Stimulated activated naive B cell treated with anti-CD40 and anti-IgM and Interleukin-4, amounts not matched to agents 10 μg/mL and 1 μg/mL and 100 μg/mL, for 72 hours (primary cell): ENCODE data around the gene NSF.
A peak's percentile ranks its signal among the peaks of the same experiment; 100 is the strongest.
"Not testable (repeated sequence)": the region's sequence is repeated elsewhere in the genome, so short reads cannot be mapped to it uniquely, and the experiment has no call there.

Source experiments
- ATAC-seq, 2 donors: fragments of 150-1000 bp; cut with Tn5 transposase; replicated peaks; 2 replicates each; pipeline ENCODE4 v1.10.0; 2021; ENCODE audit warnings: moderate library complexity in 1 of 2
- DNase-seq: peaks from one replicate; pipeline ENCODE4 v3.0.0; 2021
- H3K27ac Mint-ChIP-seq: one replicate; pipeline ENCODE4 v1.8.0; 2022; ENCODE audit warnings: mild to moderate bottlenecking, mixed read lengths
- H3K27me3 Mint-ChIP-seq, 2 donors: one replicate each; pipeline ENCODE4 v1.8.0; 2022; ENCODE audit warnings: mixed read lengths in 2 of 2
- H3K36me3 Mint-ChIP-seq, 2 donors: one replicate each; pipeline ENCODE4 v1.8.0; 2022; ENCODE audit warnings: mixed read lengths in 2 of 2, mild to moderate bottlenecking in 1 of 2
- H3K4me1 Mint-ChIP-seq, 2 donors: one replicate each; pipeline ENCODE4 v1.8.0; 2022; ENCODE audit warnings: mixed read lengths in 2 of 2, mild to moderate bottlenecking in 1 of 2
- H3K4me3 Mint-ChIP-seq, 2 donors: one replicate each; pipeline ENCODE4 v1.8.0; 2022; ENCODE audit warnings: mild to moderate bottlenecking in 2 of 2, mixed read lengths in 2 of 2, moderate library complexity in 1 of 2
- H3K9me3 Mint-ChIP-seq, 2 donors: one replicate each; pipeline ENCODE4 v1.8.0; 2022; ENCODE audit warnings: mixed read lengths in 2 of 2, mild to moderate bottlenecking in 1 of 2

The NSF gene

DNA sequence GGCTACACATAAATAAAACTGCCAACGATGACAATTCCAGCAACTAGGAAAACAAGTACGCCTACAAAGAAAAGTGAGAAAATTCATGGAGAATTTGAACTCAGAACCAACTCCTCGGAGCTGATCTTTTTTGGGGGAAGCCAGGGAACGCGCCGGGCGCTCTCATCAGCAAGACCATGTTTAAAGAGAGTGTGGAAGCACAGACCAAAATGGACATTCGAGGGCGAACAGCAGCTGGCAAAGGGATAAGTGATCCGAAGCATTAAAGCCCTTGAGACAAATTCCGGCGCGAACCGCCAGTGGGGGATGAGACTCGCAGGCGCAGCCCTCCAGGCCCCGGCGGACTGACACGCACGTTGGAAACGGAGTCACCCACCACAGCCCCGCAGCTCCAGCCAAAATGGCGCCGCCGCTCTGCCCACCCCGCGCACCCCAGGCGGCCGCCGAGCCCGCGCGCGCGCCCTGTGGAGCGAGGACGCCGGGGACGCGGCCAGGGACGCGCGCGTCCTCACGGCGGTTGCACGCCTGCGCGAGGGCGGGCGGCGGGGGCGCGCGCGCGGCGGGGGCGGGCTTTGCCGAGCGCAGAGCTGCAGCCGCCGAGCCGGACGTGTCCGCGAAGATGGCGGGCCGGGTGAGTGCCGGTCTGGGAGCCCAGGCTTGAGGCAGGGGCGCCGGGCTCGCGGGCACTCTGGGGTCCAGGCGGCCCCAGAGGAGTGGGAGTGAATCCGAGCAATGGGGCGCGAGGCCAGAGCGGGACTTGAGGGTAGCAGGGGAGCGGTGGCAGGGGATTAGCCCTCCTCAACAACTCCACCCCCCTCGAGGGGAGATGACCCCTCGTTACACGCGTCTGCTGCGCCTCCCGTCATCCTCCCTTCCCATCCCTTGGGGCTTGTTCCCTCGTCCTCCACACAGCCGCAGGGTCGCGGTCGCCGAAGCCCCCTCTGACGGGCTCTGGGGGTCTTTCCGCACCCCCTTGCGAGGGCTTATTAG is at the start of gene NSF:
TSS of gene NSF (plus strand) at position 513 of the 990 bp plus-strand sequence. CDS start at position 620, 107 bp downstream.
- DNase-seq, H3K9me3 Mint-ChIP-seq, H3K36me3 Mint-ChIP-seq, H3K27me3 Mint-ChIP-seq, H3K4me3 Mint-ChIP-seq, H3K4me1 Mint-ChIP-seq, H3K27ac Mint-ChIP-seq: not testable (repeated sequence)
- ATAC-seq = peak; percentile 67 to 80

DNA sequence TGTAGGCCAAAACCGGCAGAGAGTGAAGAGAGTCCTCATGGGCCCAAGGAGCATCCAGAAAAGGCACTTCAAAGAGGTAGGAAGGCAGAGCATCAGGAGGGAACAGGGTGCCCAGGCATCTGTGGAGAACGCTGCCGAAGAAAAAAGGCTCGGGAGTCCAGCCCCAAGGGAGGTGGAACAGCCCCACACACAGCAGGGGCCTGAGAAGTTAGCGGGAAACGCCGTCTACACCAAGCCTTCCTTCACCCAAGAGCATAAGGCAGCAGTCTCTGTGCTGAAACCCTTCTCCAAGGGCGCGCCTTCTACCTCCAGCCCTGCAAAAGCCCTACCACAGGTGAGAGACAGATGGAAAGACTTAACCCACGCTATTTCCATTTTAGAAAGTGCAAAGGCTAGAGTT is 41.9 kb upstream of the NSF start:
- not testable (repeated sequence) for H3K36me3 Mint-ChIP-seq, H3K4me3 Mint-ChIP-seq, H3K9me3 Mint-ChIP-seq, ATAC-seq, DNase-seq, H3K27me3 Mint-ChIP-seq, H3K4me1 Mint-ChIP-seq, H3K27ac Mint-ChIP-seq

DNA sequence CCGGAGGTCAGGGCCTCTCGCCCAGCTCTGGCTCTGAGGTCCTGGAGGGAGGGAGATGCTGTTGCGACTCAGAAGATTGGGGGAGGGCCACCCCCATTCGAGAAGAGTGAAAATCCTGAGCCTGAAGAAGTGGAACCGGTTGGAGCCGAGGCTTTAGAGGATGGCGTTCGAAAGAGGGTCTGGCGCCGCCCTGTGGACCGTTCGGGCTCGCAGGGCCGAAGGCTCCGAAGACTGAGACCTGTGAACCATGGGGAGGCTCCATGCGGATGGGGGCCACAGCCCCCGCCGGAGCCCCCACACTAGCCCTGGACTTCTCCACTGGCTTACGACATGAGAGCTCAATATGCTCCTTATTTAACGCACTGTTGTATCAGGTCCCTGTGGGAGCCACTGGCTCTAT is 31.3 kb upstream of the NSF start:
- H3K27me3 Mint-ChIP-seq, DNase-seq, ATAC-seq, H3K9me3 Mint-ChIP-seq, H3K27ac Mint-ChIP-seq, H3K4me1 Mint-ChIP-seq, H3K36me3 Mint-ChIP-seq, H3K4me3 Mint-ChIP-seq: not testable (repeated sequence)

DNA sequence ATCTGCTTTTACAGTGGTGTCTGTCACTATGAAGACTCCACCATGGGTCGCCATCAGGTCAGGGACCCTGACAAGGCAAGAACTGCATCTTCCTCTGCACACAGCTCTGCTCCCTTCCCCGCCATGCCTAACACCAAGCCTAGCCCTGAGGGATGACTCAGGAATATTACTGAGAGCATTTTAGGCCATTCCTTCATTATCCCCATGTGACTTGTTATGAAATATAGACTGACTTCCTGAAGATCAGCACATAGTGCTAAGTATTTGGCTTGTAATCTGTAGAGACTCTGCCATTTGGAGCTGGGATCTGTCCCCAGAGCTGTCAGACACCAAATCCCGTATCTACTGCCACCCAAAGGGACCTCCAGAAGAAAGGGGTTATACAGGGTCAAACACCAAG is 30.4 kb upstream of the NSF start:
- not testable (repeated sequence) for H3K27ac Mint-ChIP-seq, H3K36me3 Mint-ChIP-seq, H3K9me3 Mint-ChIP-seq

DNA sequence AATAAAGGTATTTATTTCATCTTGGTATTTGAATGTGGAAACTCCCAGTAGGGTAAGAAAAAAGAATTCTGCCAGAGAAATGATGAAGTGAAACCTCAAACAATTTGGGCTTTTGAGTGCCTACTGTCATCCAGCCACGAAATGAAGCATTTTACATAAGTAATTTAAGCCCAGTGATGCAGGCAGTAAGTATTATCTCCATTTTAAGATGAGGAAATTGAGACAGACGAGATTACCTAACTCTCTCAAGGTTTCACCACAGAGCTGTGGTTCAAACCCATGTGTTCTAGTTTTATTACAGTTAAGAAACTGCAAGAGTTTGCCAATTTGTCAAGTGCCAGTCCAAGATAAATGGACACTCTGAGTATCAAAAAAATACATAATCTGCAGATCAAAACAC is 24.2 kb upstream of the NSF start:
- ATAC-seq = peak; percentile 96 to 98
- H3K27me3 Mint-ChIP-seq, DNase-seq, H3K9me3 Mint-ChIP-seq, H3K4me3 Mint-ChIP-seq, H3K36me3 Mint-ChIP-seq, H3K27ac Mint-ChIP-seq, H3K4me1 Mint-ChIP-seq: not testable (repeated sequence)

More for the DNA sequence above, 30.4 kb upstream of the NSF start:
- not testable (repeated sequence) for ATAC-seq, H3K27me3 Mint-ChIP-seq, DNase-seq, H3K4me1 Mint-ChIP-seq, H3K4me3 Mint-ChIP-seq

DNA sequence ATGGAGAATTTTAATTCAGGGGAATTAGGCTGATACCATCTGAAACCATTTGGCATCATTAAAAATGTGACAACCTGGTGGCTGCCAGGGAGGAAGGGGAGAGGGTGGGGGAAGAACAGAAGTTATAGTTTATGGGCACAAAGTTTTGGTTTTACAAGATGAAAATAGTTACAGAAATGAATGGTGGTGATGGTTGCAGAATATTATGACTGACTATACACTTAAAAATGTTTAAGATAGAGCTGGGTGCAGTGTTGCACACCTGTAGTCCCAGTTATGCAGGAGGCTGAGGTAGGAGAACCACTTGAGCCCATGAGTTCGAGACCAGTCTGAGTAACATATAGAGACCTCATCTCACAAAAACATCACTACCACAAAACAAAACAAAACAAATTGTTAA is 23.5 kb upstream of the NSF start:
- not testable (repeated sequence) for H3K36me3 Mint-ChIP-seq, H3K4me1 Mint-ChIP-seq, H3K27ac Mint-ChIP-seq, DNase-seq, H3K27me3 Mint-ChIP-seq, H3K9me3 Mint-ChIP-seq, H3K4me3 Mint-ChIP-seq
- peak in 1 of 2 donors; percentile 31 for ATAC-seq

DNA sequence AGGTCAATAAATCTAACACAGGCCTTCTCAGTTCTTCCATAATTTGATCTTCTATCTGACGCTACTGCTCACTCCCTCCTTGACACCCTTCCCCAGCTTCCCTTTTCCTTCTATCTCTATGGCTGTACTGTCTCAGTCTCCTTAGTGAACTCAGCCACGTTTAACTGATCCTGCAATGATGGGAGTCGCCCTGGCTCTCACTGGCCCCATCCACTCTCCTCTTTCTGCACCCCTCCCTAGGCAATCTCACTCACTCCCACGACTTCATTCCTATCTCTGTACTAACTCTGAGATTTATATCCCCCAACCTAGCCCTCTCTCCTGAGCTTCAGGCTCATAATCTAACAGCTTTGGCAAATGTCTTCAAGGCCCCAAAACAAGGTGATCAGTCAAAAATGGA is 18.7 kb upstream of the NSF start:
- DNase-seq, H3K9me3 Mint-ChIP-seq, H3K4me3 Mint-ChIP-seq, H3K27me3 Mint-ChIP-seq, H3K27ac Mint-ChIP-seq, ATAC-seq, H3K4me1 Mint-ChIP-seq, H3K36me3 Mint-ChIP-seq: not testable (repeated sequence)

DNA sequence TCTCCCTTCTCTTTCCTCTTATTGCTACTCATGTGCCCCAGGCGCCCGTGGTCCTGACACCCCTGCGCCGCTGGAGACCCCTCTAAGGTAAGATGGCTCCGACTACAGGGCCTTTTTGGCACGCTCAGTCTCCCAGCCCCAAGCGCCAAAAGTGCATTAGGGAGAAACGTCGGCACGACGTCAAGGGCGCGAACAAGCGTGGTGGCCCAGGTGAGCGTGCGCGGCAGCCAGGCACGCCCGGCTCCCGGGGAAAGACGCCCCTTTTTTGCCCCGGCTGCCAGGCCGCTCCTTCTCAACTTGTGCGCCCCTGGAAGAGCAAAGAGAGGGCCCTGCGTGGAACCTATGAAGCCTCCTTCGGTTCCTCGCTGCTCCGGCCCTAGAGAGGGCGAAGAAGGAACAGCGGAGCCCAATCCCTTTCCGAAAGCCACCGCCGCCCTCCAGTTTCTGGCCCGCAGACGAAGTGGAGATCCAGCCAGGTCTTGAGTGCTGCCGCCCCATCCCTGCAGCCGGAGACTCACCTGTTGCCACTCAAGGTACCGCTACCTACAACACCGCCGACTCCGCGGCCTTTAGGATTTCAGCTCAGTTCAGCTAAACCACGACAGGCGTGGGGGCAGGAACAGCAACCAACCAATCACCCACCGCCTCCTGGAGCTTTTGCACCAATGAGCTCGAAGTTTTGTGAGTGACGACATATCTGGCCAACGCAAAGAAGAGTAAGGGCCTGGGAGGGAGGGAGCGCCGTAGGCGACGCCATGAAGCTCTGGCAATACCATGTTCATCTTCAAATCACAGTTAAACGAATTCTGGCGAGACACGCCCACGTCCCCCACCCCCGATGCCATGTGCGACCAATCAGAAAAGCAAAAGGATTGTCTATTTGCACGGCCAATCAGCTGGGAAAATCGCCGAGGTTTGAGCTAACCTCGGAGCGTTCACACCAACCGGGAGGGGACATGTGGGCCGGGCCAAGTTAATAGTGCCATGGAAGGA is 11.1 kb upstream of the NSF start, which contains the start of gene ARL17A:
TSS of gene ARL17A (minus strand) at position 609 of the 993 bp plus-strand sequence. CDS start 3,369 bp downstream, outside the sequence.
- H3K4me1 Mint-ChIP-seq, H3K9me3 Mint-ChIP-seq, H3K36me3 Mint-ChIP-seq, H3K27me3 Mint-ChIP-seq: not testable (repeated sequence)
- peak within 1 kb of the TSS; percentile 37 for H3K27ac Mint-ChIP-seq
- H3K4me3 Mint-ChIP-seq = peak within 1 kb of the TSS in 1 of 2 donors; percentile 56
- peak; percentile 82 for DNase-seq
- ATAC-seq = peak; percentile 88 to 90

DNA sequence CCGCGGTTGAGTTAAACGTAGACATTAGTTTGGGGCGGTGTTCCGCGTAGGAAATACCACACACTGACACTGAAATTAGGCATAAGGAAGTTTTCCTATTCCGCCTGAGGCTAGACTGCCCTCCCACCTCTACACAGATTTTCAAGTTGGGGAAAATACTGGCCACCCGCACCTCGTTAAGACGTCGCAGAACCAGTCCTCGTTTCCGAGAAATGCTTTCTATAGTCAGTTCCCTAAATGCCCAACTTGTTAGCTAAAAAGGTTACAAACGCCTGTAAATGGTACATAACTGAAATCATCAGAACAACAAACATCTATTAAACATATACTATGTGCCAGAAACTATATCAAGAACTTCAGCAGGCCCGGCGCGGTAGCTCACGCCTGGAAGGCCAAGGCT is 10.4 kb upstream of the NSF start:
- peak overlapping the region in 1 of 2 donors; percentile 56 for H3K4me3 Mint-ChIP-seq
- not testable (repeated sequence) for H3K27me3 Mint-ChIP-seq, DNase-seq, H3K9me3 Mint-ChIP-seq, H3K4me1 Mint-ChIP-seq, H3K36me3 Mint-ChIP-seq
- peak overlapping the region; percentile 37 for H3K27ac Mint-ChIP-seq
- ATAC-seq = peak; percentile 56 to 60

DNA sequence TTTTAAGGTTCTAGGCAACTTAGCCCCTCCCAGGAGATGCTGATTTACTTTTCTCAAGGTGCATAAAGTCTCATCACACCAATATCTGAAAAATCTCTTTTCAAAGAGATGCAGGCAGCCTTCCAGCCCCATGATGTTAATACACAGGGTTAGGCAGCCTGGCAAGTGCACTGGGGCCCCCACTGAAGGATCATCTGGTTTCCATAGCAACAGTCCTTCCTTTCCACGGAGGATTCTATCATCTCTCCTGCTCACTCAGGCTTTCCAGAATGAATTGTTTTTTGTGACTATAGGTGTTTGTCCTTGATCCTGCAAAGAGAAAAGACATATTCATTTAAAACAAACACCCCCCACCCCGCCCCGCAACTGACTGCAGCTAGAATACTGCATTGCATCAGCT is 5.0 kb upstream of the NSF start:
- not testable (repeated sequence) for H3K36me3 Mint-ChIP-seq, DNase-seq, ATAC-seq, H3K27me3 Mint-ChIP-seq, H3K27ac Mint-ChIP-seq, H3K4me3 Mint-ChIP-seq, H3K4me1 Mint-ChIP-seq, H3K9me3 Mint-ChIP-seq

DNA sequence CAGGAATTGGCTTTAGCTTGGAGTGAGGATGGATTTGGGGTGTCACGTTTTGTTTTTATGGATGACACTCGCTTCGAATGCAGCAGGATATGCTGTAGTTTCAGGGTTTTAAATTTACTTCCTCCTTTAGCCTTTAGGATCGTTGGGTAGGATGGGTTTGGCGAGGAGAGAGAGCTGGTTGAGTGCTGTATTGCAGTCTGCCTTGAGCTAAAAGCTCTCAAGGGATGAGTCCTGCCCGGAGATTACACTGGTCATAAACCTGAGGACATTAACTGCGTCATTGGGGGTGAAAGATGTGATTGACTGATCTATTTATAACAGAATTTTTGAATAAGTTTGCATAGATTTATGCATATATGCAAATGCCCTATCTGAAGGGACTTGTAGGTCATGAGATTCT is 863 bp downstream of the NSF start:
- H3K4me3 Mint-ChIP-seq, H3K27ac Mint-ChIP-seq, H3K9me3 Mint-ChIP-seq, H3K4me1 Mint-ChIP-seq, DNase-seq, H3K27me3 Mint-ChIP-seq, H3K36me3 Mint-ChIP-seq: not testable (repeated sequence)
- ATAC-seq = peak; percentile 90 to 92

DNA sequence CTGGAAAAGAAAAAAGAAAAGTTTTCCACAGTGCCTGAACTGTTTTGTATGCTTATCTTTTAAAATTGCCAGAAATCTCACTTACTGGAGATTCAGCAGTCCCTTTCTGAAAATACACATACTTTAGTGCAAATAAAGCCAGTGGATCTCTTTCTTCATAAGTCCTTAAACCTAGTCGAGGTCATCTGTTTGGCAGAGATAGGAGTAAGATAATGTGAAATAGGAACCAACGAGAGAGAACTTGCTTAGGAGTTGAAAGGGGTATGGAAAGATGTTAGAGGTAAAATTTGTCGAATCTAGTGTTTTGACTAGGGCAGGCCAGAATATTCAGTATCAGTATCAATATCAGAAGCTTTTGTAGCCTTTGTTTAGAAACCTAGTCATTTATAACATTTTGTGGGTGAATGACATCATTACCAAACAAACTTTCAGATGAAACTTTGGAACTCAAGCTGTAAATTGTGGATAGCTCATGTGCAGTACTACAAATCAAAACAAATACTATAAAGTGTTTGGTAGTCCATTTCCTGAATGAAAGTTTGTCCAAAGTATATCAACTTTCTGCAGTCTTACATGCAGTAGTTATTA is 8.0 kb downstream of the NSF start:
- H3K4me3 Mint-ChIP-seq, H3K4me1 Mint-ChIP-seq, DNase-seq, H3K9me3 Mint-ChIP-seq, H3K36me3 Mint-ChIP-seq, H3K27ac Mint-ChIP-seq, H3K27me3 Mint-ChIP-seq: not testable (repeated sequence)
- ATAC-seq = peak; percentile 44 to 61

DNA sequence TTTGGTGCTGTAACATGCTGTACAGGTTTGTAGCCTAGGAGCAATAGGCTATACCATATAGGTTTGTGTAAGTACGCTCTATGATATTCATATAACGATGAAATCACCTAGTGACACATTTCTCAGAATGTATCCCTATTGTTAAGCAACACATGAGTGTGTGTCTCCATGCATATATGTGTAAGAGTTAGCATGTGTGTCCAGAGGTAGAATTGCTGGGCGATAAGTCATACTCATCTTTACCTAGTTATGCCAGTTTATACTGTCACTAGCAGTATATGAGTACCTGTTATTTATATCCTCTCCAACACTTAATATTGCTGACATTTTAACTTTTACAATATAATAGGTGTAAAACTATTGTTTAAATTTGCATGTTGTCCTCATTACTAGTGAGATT is 10.3 kb downstream of the NSF start:
- ATAC-seq, DNase-seq, H3K27ac Mint-ChIP-seq, H3K27me3 Mint-ChIP-seq, H3K36me3 Mint-ChIP-seq, H3K4me1 Mint-ChIP-seq, H3K4me3 Mint-ChIP-seq, H3K9me3 Mint-ChIP-seq: not testable (repeated sequence)

DNA sequence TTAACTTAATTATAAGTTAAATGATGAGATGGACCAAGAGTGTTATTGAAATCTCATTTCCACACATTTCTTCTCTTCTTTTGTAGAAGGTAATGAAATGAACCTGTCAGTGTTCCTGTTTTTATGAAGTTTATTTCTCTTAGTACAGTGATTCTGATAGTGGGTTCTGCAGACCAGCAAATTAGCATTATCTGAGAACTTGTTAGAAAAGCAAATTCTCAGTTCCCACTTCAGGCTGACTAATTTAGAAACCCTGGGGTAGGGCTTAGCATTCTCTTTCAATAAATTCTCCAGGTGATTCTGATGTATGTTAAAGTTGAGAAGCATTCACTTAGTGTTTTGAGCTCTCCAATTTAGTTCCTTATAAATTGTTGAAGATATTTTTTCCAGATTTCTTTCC is 12.7 kb downstream of the NSF start:
- ATAC-seq = peak; percentile 98 to 99

More for the DNA sequence above, 12.7 kb downstream of the NSF start:
- H3K27me3 Mint-ChIP-seq, H3K4me1 Mint-ChIP-seq, H3K4me3 Mint-ChIP-seq, H3K36me3 Mint-ChIP-seq, H3K9me3 Mint-ChIP-seq, H3K27ac Mint-ChIP-seq: not testable (repeated sequence)
- peak; percentile 29 for DNase-seq
